HEK293 (cell line): Measurements from ENCODE around the gene TRPV5.

Experiments used
- SALL2 ChIP-seq: fragments of 450-650 bp; formaldehyde crosslinking; IDR thresholded peaks from 2 replicates; pipeline ENCODE4 v1.5.0; 2017; ENCODE audit warnings: missing biosample characterization, mild to moderate bottlenecking, missing genetic modification characterization, borderline replicate concordance
- ZNF324 ChIP-seq: fragments of 450-650 bp; formaldehyde crosslinking; IDR thresholded peaks from 2 replicates; pipeline ENCODE4 v1.5.1; 2016; ENCODE audit warnings: missing biosample characterization, missing genetic modification characterization
- ZNF404 ChIP-seq: fragments of 450-650 bp; formaldehyde crosslinking; IDR thresholded peaks from 2 replicates; pipeline ENCODE4 v1.5.1; 2017; ENCODE audit warnings: missing biosample characterization, missing genetic modification characterization
- ZNF529 ChIP-seq: fragments of 450-650 bp; formaldehyde crosslinking; IDR thresholded peaks from 2 replicates; pipeline ENCODE4 v1.5.1; 2017; ENCODE audit warnings: missing genetic modification characterization, missing biosample characterization; ENCODE audit not compliant: insufficient replicate concordance
- ZNF555 ChIP-seq: fragments of 450-650 bp; formaldehyde crosslinking; conservative IDR thresholded peaks from 2 replicates; pipeline ENCODE4 v1.5.1; 2017; ENCODE audit warnings: missing biosample characterization, mild to moderate bottlenecking, missing genetic modification characterization, inconsistent platforms
- ZNF621 ChIP-seq: fragments of 450-650 bp; formaldehyde crosslinking; IDR thresholded peaks from 2 replicates; pipeline ENCODE4 v1.5.1; 2017; ENCODE audit warnings: missing biosample characterization, missing genetic modification characterization
- TF ChIP-seq, protein P1 (sequence below): fragments of 450-650 bp; formaldehyde crosslinking; IDR thresholded peaks from 2 replicates; pipeline ENCODE4 v1.5.1; 2016; ENCODE audit warnings: missing biosample characterization, missing genetic modification characterization, low read depth
- TF ChIP-seq, protein P2 (sequence below): fragments of 450-650 bp; formaldehyde crosslinking; IDR thresholded peaks from 2 replicates; pipeline ENCODE4 v1.5.1; 2017; ENCODE audit warnings: missing biosample characterization, mild to moderate bottlenecking, missing genetic modification characterization, moderate library complexity
- TF ChIP-seq, protein P3 (sequence below): fragments of 450-650 bp; formaldehyde crosslinking; IDR thresholded peaks from 2 replicates; pipeline ENCODE4 v1.5.1; 2016; ENCODE audit warnings: missing biosample characterization, missing genetic modification characterization
- TF ChIP-seq, protein P4 (sequence below): fragments of 450-650 bp; IDR thresholded peaks from 2 replicates; pipeline ENCODE4 v1.5.1; 2018; ENCODE audit warnings: missing biosample characterization, missing genetic modification characterization
- TF ChIP-seq, protein P5 (sequence below): fragments of 450-650 bp; formaldehyde crosslinking; IDR thresholded peaks from 2 replicates; pipeline ENCODE4 v1.5.1; 2016; ENCODE audit warnings: missing biosample characterization, missing genetic modification characterization
- TF ChIP-seq, protein P6 (sequence below): fragments of 450-650 bp; formaldehyde crosslinking; IDR thresholded peaks from 2 replicates; pipeline ENCODE4 v1.5.1; 2016; ENCODE audit warnings: missing biosample characterization, missing genetic modification characterization, low read depth

DNA sequence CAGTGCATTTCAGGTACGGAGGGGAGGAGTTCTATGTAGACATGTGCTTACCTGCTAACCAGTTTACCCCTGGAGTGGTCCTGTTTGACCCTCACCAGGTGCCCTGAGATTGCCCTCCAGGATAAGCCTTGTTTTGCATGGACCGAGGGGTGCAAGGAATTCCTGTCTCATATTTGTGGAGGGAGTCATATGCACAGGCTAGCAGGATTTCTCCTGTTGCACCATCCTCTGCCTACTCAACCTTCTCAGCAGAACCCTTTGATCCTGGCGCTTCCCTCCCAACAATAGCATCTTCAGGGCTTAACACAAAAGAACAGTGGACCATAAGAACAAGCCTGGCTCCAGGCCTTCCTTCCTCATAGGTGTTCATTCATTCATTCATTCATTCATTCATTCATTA, 55.2 kb downstream of the TRPV5 start:
- TF ChIP-seq ZNF324 (tag by site-specific recombination) (no peak), ZNF555 (no peak), ZNF621 (tag by site-specific recombination) (no peak), ZNF404 (no peak), ZNF529 (tag by site-specific recombination) (no peak), SALL2 (tag by site-specific recombination) (no peak)
- TF ChIP-seq, protein P1, sequence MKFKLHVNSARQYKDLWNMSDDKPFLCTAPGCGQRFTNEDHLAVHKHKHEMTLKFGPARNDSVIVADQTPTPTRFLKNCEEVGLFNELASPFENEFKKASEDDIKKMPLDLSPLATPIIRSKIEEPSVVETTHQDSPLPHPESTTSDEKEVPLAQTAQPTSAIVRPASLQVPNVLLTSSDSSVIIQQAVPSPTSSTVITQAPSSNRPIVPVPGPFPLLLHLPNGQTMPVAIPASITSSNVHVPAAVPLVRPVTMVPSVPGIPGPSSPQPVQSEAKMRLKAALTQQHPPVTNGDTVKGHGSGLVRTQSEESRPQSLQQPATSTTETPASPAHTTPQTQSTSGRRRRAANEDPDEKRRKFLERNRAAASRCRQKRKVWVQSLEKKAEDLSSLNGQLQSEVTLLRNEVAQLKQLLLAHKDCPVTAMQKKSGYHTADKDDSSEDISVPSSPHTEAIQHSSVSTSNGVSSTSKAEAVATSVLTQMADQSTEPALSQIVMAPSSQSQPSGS (tag by site-specific recombination): no peak
- TF ChIP-seq, protein P2, sequence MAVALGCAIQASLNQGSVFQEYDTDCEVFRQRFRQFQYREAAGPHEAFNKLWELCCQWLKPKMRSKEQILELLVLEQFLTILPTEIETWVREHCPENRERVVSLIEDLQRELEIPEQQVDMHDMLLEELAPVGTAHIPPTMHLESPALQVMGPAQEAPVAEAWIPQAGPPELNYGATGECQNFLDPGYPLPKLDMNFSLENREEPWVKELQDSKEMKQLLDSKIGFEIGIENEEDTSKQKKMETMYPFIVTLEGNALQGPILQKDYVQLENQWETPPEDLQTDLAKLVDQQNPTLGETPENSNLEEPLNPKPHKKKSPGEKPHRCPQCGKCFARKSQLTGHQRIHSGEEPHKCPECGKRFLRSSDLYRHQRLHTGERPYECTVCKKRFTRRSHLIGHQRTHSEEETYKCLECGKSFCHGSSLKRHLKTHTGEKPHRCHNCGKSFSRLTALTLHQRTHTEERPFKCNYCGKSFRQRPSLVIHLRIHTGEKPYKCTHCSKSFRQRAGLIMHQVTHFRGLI (tag by site-specific recombination): no peak
- TF ChIP-seq, protein P3, sequence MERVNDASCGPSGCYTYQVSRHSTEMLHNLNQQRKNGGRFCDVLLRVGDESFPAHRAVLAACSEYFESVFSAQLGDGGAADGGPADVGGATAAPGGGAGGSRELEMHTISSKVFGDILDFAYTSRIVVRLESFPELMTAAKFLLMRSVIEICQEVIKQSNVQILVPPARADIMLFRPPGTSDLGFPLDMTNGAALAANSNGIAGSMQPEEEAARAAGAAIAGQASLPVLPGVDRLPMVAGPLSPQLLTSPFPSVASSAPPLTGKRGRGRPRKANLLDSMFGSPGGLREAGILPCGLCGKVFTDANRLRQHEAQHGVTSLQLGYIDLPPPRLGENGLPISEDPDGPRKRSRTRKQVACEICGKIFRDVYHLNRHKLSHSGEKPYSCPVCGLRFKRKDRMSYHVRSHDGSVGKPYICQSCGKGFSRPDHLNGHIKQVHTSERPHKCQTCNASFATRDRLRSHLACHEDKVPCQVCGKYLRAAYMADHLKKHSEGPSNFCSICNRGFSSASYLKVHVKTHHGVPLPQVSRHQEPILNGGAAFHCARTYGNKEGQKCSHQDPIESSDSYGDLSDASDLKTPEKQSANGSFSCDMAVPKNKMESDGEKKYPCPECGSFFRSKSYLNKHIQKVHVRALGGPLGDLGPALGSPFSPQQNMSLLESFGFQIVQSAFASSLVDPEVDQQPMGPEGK (tag by site-specific recombination): no peak
- TF ChIP-seq, protein P4, sequence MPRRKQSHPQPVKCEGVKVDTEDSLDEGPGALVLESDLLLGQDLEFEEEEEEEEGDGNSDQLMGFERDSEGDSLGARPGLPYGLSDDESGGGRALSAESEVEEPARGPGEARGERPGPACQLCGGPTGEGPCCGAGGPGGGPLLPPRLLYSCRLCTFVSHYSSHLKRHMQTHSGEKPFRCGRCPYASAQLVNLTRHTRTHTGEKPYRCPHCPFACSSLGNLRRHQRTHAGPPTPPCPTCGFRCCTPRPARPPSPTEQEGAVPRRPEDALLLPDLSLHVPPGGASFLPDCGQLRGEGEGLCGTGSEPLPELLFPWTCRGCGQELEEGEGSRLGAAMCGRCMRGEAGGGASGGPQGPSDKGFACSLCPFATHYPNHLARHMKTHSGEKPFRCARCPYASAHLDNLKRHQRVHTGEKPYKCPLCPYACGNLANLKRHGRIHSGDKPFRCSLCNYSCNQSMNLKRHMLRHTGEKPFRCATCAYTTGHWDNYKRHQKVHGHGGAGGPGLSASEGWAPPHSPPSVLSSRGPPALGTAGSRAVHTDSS (tag by site-specific recombination): no peak
- TF ChIP-seq, protein P5, sequence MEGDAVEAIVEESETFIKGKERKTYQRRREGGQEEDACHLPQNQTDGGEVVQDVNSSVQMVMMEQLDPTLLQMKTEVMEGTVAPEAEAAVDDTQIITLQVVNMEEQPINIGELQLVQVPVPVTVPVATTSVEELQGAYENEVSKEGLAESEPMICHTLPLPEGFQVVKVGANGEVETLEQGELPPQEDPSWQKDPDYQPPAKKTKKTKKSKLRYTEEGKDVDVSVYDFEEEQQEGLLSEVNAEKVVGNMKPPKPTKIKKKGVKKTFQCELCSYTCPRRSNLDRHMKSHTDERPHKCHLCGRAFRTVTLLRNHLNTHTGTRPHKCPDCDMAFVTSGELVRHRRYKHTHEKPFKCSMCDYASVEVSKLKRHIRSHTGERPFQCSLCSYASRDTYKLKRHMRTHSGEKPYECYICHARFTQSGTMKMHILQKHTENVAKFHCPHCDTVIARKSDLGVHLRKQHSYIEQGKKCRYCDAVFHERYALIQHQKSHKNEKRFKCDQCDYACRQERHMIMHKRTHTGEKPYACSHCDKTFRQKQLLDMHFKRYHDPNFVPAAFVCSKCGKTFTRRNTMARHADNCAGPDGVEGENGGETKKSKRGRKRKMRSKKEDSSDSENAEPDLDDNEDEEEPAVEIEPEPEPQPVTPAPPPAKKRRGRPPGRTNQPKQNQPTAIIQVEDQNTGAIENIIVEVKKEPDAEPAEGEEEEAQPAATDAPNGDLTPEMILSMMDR (tag by site-specific recombination): no peak
- TF ChIP-seq, protein P6, sequence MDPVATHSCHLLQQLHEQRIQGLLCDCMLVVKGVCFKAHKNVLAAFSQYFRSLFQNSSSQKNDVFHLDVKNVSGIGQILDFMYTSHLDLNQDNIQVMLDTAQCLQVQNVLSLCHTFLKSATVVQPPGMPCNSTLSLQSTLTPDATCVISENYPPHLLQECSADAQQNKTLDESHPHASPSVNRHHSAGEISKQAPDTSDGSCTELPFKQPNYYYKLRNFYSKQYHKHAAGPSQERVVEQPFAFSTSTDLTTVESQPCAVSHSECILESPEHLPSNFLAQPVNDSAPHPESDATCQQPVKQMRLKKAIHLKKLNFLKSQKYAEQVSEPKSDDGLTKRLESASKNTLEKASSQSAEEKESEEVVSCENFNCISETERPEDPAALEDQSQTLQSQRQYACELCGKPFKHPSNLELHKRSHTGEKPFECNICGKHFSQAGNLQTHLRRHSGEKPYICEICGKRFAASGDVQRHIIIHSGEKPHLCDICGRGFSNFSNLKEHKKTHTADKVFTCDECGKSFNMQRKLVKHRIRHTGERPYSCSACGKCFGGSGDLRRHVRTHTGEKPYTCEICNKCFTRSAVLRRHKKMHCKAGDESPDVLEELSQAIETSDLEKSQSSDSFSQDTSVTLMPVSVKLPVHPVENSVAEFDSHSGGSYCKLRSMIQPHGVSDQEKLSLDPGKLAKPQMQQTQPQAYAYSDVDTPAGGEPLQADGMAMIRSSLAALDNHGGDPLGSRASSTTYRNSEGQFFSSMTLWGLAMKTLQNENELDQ (tag by site-specific recombination): no peak
